ENCODE data around the gene FBLN5. TPM values are rescaled to one million over a fixed set of nuclear protein-coding genes. Genes with fewer than 3 reads are reported as not detected.

The FBLN5 gene
- polyA plus RNA-seq, 2 donors: 3.3 to 9.7 TPM

- WGBS, 2 donors: 70 to 78% methylated on average over 4 of the region's 4 CpGs
- no peaks in the 10 kb centered on the region for H3K9me3 ChIP-seq (ENCODE audit: control insufficient read depth in 2 of 2, insufficient read depth in 1 of 2, low read depth in 1 of 2, low read length in 1 of 2)
- no peaks in the 10 kb centered on the region for H3K4me1 ChIP-seq (ENCODE audit: control insufficient read depth in 2 of 2, insufficient read depth in 2 of 2, low read length in 1 of 2)
- H3K27me3 ChIP-seq (ENCODE audit: control insufficient read depth in 1 of 2, insufficient read depth in 2 of 2, low read length in 2 of 2): no peaks in the 10 kb centered on the region
- no peak overlapping the region for H3K4me3 ChIP-seq (ENCODE audit: low read depth in 1 of 2, low read length in 2 of 2)
- H3K27ac ChIP-seq (ENCODE audit: low read depth in 2 of 2, low read length in 1 of 2): no peak overlapping the region
- H3K36me3 ChIP-seq (ENCODE audit: control insufficient read depth in 2 of 2, insufficient read depth in 2 of 2, low read length in 1 of 2): no peaks in the 10 kb centered on the region
Measured at GRCh38 chr14:91862417-91862816, 85.1 kb downstream of the FBLN5 start.

DNA sequence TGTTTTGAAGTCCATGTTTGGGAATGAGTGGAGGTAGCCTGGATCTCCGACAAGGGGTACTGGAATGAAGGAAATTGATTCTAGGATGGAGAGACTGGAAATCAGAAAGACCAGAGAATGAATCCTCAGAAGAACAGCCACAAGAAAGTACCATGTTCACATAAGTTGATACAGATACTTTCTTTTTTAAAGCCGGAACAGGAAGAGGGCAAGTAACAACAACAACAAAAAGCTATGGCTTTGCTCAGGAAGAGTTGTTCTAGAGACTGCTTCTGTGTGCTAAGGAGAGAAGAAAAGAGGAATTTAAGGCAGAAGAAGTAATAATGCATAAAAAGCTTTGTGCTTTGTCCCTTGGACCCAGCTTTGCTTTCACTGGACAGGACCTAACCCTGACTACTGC, 86.4 kb downstream of the FBLN5 start:
- no peak overlapping the region for H3K4me3 ChIP-seq (ENCODE audit: low read depth in 1 of 2, low read length in 2 of 2)
- H3K36me3 ChIP-seq (ENCODE audit: control insufficient read depth in 2 of 2, insufficient read depth in 2 of 2, low read length in 1 of 2): no peaks in the 10 kb centered on the region
- WGBS, 2 donors: 60 to 77% methylated on average over 2 of the region's 2 CpGs
- H3K27ac ChIP-seq (ENCODE audit: low read depth in 2 of 2, low read length in 1 of 2): no peak overlapping the region
- no peaks in the 10 kb centered on the region for H3K9me3 ChIP-seq (ENCODE audit: control insufficient read depth in 2 of 2, insufficient read depth in 1 of 2, low read depth in 1 of 2, low read length in 1 of 2)
- H3K4me1 ChIP-seq (ENCODE audit: control insufficient read depth in 2 of 2, insufficient read depth in 2 of 2, low read length in 1 of 2): no peaks in the 10 kb centered on the region
- H3K27me3 ChIP-seq (ENCODE audit: control insufficient read depth in 1 of 2, insufficient read depth in 2 of 2, low read length in 2 of 2): no peaks in the 10 kb centered on the region

DNA sequence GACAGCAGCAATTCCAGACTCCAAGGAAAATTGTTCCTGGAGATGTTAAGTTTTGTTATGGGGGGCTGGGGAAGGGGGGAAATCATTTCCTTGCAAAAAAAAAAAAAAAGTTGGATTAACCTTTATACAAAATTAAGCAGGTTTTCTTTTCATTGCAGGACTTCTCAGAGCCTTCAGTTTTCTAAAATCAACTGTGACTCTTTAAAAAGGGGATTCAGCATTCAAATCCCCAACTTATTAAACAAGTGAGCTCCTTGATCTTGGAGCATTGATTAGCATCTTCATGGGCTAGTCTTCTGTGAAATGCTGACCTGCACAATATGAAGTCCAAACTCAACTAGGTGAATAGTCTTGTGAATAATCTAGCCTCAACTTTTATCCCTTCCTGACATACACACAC, 87.3 kb downstream of the FBLN5 start:
- Histone ChIP-seq H3K27me3 (ENCODE audit: control insufficient read depth in 1 of 2, insufficient read depth in 2 of 2, low read length in 2 of 2) (no peaks in the 10 kb centered on the region), H3K9me3 (ENCODE audit: control insufficient read depth in 2 of 2, insufficient read depth in 1 of 2, low read depth in 1 of 2, low read length in 1 of 2) (no peaks in the 10 kb centered on the region), H3K4me3 (ENCODE audit: low read depth in 1 of 2, low read length in 2 of 2) (no peak overlapping the region), H3K4me1 (ENCODE audit: control insufficient read depth in 2 of 2, insufficient read depth in 2 of 2, low read length in 1 of 2) (no peaks in the 10 kb centered on the region), H3K27ac (ENCODE audit: low read depth in 2 of 2, low read length in 1 of 2) (no peak overlapping the region), H3K36me3 (ENCODE audit: control insufficient read depth in 2 of 2, insufficient read depth in 2 of 2, low read length in 1 of 2) (no peaks in the 10 kb centered on the region)

DNA sequence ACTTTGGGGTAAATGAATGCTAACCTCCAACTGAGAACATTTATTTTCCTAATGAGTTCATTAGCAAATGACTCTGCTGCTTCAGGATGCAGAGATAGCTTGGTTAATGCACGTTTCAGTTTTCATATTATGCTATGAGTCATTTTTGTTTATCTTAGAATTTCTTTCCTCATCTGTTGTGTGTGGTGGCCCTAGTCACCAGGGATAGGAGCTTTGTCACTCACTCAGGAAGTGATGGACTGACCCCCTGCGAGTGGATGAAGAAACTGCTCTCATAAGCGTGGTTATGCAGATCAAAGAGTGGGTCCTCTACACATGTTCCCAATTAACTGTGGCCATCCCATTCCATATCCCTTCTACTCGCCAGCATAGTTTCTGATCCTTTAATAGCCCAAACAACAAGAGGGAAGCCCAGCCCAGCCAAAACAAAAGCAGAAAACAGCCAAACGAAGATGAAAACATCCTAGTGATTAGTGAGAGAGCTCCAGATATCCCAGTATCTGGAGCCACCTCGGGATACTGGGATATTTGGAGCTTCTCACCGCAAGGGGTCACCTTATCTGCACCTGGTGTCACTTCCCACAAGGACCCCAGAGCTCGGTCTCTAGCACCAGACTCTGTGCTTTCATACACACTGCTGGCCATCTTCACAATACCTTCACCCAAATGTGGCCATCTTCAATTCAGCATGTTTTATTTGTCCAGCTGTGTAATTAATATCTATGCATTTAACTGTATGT, 88.8 kb downstream of the FBLN5 start:
- no peaks in the 10 kb centered on the region for H3K9me3 ChIP-seq (ENCODE audit: control insufficient read depth in 2 of 2, insufficient read depth in 1 of 2, low read depth in 1 of 2, low read length in 1 of 2)
- 29 to 31% methylated on average over 8 of the region's 8 CpGs for WGBS, 2 donors
- no peaks in the 10 kb centered on the region for H3K27me3 ChIP-seq (ENCODE audit: control insufficient read depth in 1 of 2, insufficient read depth in 2 of 2, low read length in 2 of 2)
- no peaks in the 10 kb centered on the region for H3K4me1 ChIP-seq (ENCODE audit: control insufficient read depth in 2 of 2, insufficient read depth in 2 of 2, low read length in 1 of 2)
- no peak overlapping the region for H3K4me3 ChIP-seq (ENCODE audit: low read depth in 1 of 2, low read length in 2 of 2)
- no peaks in the 10 kb centered on the region for H3K36me3 ChIP-seq (ENCODE audit: control insufficient read depth in 2 of 2, insufficient read depth in 2 of 2, low read length in 1 of 2)
- H3K27ac ChIP-seq (ENCODE audit: low read depth in 2 of 2, low read length in 1 of 2): no peak overlapping the region

- Histone ChIP-seq H3K4me3 (ENCODE audit: low read depth in 1 of 2, low read length in 2 of 2) (no peak overlapping the region), H3K36me3 (ENCODE audit: control insufficient read depth in 2 of 2, insufficient read depth in 2 of 2, low read length in 1 of 2) (no peaks in the 10 kb centered on the region), H3K9me3 (ENCODE audit: control insufficient read depth in 2 of 2, insufficient read depth in 1 of 2, low read depth in 1 of 2, low read length in 1 of 2) (no peaks in the 10 kb centered on the region), H3K27me3 (ENCODE audit: control insufficient read depth in 1 of 2, insufficient read depth in 2 of 2, low read length in 2 of 2) (no peaks in the 10 kb centered on the region), H3K27ac (ENCODE audit: low read depth in 2 of 2, low read length in 1 of 2) (no peak overlapping the region), H3K4me1 (ENCODE audit: control insufficient read depth in 2 of 2, insufficient read depth in 2 of 2, low read length in 1 of 2) (no peaks in the 10 kb centered on the region)
- WGBS, 2 donors: 85 to 93% methylated on average over 2 of the region's 2 CpGs
Measured at GRCh38 chr14:91857614-91858013, 89.9 kb downstream of the FBLN5 start.

DNA sequence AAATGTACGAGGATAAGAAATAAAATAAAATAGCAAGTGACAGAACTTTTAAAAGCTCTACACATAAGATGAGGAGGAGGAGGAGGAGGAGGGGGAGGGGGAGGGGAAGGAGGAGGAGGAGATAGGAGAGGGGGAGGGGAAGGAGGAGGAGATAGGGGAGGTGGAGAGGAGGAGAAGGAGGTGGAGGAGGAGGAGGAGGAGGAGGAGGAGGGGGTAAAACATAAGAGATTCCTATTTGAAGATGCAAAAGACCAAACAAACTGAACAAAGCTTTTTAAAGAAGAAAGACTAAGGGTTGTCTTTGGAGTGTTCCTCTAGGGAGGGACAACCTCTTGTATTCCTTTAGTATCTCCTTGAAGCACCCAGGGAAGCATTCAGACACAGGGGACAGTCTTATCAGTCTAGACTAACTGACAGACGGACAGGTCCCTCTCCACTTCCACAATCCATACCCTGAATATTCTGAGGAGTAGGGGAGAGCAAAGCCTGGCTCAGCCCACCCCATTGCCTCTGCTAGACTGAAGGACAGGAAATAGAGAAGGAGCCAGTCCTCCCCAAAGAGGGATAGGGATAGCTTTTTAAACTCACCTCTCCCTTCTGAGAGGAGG, 93.1 kb downstream of the FBLN5 start:
- 81 to 83% methylated on average over 2 of the region's 2 CpGs for WGBS, 2 donors
- Histone ChIP-seq H3K36me3 (ENCODE audit: control insufficient read depth in 2 of 2, insufficient read depth in 2 of 2, low read length in 1 of 2) (no peaks in the 10 kb centered on the region), H3K27ac (ENCODE audit: low read depth in 2 of 2, low read length in 1 of 2) (no peak overlapping the region), H3K9me3 (ENCODE audit: control insufficient read depth in 2 of 2, insufficient read depth in 1 of 2, low read depth in 1 of 2, low read length in 1 of 2) (no peaks in the 10 kb centered on the region), H3K4me3 (ENCODE audit: low read depth in 1 of 2, low read length in 2 of 2) (no peak overlapping the region), H3K27me3 (ENCODE audit: control insufficient read depth in 1 of 2, insufficient read depth in 2 of 2, low read length in 2 of 2) (no peaks in the 10 kb centered on the region), H3K4me1 (ENCODE audit: control insufficient read depth in 2 of 2, insufficient read depth in 2 of 2, low read length in 1 of 2) (no peaks in the 10 kb centered on the region)

GRCh38 chr14:91851563-91851962, 95.9 kb downstream of the FBLN5 start:
- no peak overlapping the region for H3K27ac ChIP-seq (ENCODE audit: low read depth in 2 of 2, low read length in 1 of 2)
- WGBS, 2 donors: 39 to 51% methylated on average over 1 of the region's 1 CpG
- no peaks in the 10 kb centered on the region for H3K27me3 ChIP-seq (ENCODE audit: control insufficient read depth in 1 of 2, insufficient read depth in 2 of 2, low read length in 2 of 2)
- no peaks in the 10 kb centered on the region for H3K9me3 ChIP-seq (ENCODE audit: control insufficient read depth in 2 of 2, insufficient read depth in 1 of 2, low read depth in 1 of 2, low read length in 1 of 2)
- no peaks in the 10 kb centered on the region for H3K36me3 ChIP-seq (ENCODE audit: control insufficient read depth in 2 of 2, insufficient read depth in 2 of 2, low read length in 1 of 2)
- H3K4me3 ChIP-seq (ENCODE audit: low read depth in 1 of 2, low read length in 2 of 2): no peak overlapping the region
- no peaks in the 10 kb centered on the region for H3K4me1 ChIP-seq (ENCODE audit: control insufficient read depth in 2 of 2, insufficient read depth in 2 of 2, low read length in 1 of 2)

DNA sequence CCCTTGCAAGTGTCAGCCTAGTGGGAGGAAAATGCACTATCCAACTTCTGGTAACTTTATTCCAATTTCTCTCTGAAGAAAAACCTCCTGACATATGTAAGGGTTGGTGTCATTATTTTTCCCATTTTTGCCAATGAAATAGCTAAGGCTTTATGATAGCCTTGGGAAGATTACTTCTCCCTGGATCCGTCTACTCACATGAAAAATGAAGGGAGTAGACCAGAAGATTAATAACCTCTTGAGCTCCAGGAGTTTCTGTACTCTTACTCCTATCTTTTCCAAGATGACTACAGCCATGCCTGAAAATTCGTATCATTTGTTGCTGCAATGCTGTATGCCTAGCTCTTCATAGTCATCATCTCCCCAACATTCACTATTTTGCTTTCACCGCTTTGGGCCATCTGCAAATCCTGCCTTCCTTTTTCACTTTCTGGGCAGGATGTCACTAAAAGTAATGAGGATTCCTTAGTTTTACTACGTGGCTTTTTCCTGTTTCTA, 98.9 kb downstream of the FBLN5 start:
- no peak overlapping the region for H3K27ac ChIP-seq (ENCODE audit: low read depth in 2 of 2, low read length in 1 of 2)
- whole genome bisulfite sequencing, 2 donors: 77 to 78% methylated on average over 4 of the region's 4 CpGs
- no peak overlapping the region for H3K4me3 ChIP-seq (ENCODE audit: low read depth in 1 of 2, low read length in 2 of 2)
- no peaks in the 10 kb centered on the region for H3K36me3 ChIP-seq (ENCODE audit: control insufficient read depth in 2 of 2, insufficient read depth in 2 of 2, low read length in 1 of 2)
- no peaks in the 10 kb centered on the region for H3K4me1 ChIP-seq (ENCODE audit: control insufficient read depth in 2 of 2, insufficient read depth in 2 of 2, low read length in 1 of 2)
- H3K9me3 ChIP-seq (ENCODE audit: control insufficient read depth in 2 of 2, insufficient read depth in 1 of 2, low read depth in 1 of 2, low read length in 1 of 2): no peaks in the 10 kb centered on the region
- no peaks in the 10 kb centered on the region for H3K27me3 ChIP-seq (ENCODE audit: control insufficient read depth in 1 of 2, insufficient read depth in 2 of 2, low read length in 2 of 2)

DNA sequence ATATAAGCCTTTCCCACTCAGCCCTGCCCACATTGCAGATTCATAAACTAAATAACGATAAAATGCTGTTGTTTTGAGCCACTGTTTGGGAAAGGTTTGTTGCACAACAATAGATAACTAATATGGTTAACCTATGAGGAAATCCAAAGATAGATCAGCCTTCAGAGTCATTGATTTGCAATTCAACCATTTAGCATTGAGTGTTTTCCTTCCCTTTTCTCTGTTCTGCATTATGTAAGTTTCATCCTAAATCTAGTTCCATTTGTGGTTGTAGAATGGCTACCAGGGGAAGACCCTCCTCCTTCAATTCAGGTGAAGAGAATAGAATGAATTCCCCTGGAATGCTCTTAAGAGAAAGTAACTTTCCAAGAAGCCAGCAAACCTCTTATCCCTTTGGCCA, 99.8 kb downstream of the FBLN5 start:
- no peak overlapping the region for H3K4me3 ChIP-seq (ENCODE audit: low read depth in 1 of 2, low read length in 2 of 2)
- no peaks in the 10 kb centered on the region for H3K36me3 ChIP-seq (ENCODE audit: control insufficient read depth in 2 of 2, insufficient read depth in 2 of 2, low read length in 1 of 2)
- H3K27ac ChIP-seq (ENCODE audit: low read depth in 2 of 2, low read length in 1 of 2): no peak overlapping the region
- WGBS, 2 donors: 84 to 86% methylated on average over 1 of the region's 1 CpG
- no peaks in the 10 kb centered on the region for H3K4me1 ChIP-seq (ENCODE audit: control insufficient read depth in 2 of 2, insufficient read depth in 2 of 2, low read length in 1 of 2)
- no peaks in the 10 kb centered on the region for H3K9me3 ChIP-seq (ENCODE audit: control insufficient read depth in 2 of 2, insufficient read depth in 1 of 2, low read depth in 1 of 2, low read length in 1 of 2)
- H3K27me3 ChIP-seq (ENCODE audit: control insufficient read depth in 1 of 2, insufficient read depth in 2 of 2, low read length in 2 of 2): no peaks in the 10 kb centered on the region

DNA sequence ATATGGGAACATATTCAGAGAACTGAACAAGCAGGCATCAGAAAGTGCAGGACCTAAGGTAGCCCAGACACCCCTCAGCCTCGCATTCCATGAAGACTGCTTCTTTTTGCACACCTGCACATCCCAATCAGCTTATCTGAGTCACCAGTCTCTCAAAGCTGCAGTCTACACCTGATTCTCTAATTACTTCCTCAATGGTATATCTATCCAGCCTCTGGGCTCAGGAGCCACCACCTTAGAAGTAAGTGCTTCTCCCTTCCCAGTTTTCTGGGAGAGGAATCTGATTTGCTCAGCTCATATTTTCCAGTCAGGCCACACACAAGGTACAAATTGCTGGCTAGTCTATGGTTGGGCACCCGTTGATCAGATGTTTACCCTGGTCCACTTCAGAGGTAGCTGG, 101.8 kb downstream of the FBLN5 start:
- H3K27me3 ChIP-seq (ENCODE audit: control insufficient read depth in 1 of 2, insufficient read depth in 2 of 2, low read length in 2 of 2): no peaks in the 10 kb centered on the region
- no peaks in the 10 kb centered on the region for H3K36me3 ChIP-seq (ENCODE audit: control insufficient read depth in 2 of 2, insufficient read depth in 2 of 2, low read length in 1 of 2)
- H3K9me3 ChIP-seq (ENCODE audit: control insufficient read depth in 2 of 2, insufficient read depth in 1 of 2, low read depth in 1 of 2, low read length in 1 of 2): no peaks in the 10 kb centered on the region
- 87 to 91% methylated on average over 2 of the region's 2 CpGs for WGBS, 2 donors
- H3K4me3 ChIP-seq (ENCODE audit: low read depth in 1 of 2, low read length in 2 of 2): no peak overlapping the region
- no peak overlapping the region for H3K27ac ChIP-seq (ENCODE audit: low read depth in 2 of 2, low read length in 1 of 2)
- H3K4me1 ChIP-seq (ENCODE audit: control insufficient read depth in 2 of 2, insufficient read depth in 2 of 2, low read length in 1 of 2): no peaks in the 10 kb centered on the region

Measured in esophagus (tissue), 2 donors.